ENCODE results near the gene ITGA11.

DNA sequence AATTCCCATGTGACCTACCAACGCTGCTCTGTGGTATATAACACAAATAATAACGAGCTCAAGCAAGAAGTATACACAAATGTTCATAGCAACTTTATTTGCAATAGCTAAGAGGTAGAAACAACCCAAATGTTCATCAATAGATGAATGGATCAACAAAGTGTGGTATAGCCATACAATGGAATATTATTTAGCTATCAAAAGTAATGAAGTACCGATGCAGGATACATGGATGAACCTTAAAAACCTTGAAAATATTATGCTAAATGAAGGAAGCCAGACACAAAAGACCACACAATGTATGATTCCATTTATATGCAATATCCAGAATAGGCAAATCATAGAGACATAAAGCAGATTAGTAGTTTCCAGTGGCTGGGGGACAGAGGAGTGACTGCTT lies 170.0 kb downstream of the ITGA11 start:
- TF ChIP-seq CTCF (IDR thresholded peaks at IDR 0.05), result no peak
- TF ChIP-seq POLR2A (IDR thresholded peaks at IDR 0.05; ENCODE audit: low read depth), result no peak
